T-helper 1 cell treated with Interleukin-12 subunit alpha and Interleukin-12 subunit beta and Interleukin-4 antibody, amounts not matched to agents 30 μg/mL and 1 μg/mL, for 36 hours (primary cell): Measurements from ENCODE around the gene MED15.

Source experiments
- H3K27ac Mint-ChIP-seq: one replicate; pipeline ENCODE4 v1.8.0; 2021; ENCODE audit warnings: mild to moderate bottlenecking, mixed read lengths
- H3K27me3 Mint-ChIP-seq: one replicate; pipeline ENCODE4 v1.8.0; 2021; ENCODE audit warnings: low read depth, mixed read lengths
- H3K36me3 Mint-ChIP-seq: one replicate; pipeline ENCODE4 v1.8.0; 2021; ENCODE audit warnings: low read depth, mixed read lengths
- H3K4me1 Mint-ChIP-seq: one replicate; pipeline ENCODE4 v1.8.0; 2021; ENCODE audit warnings: low read depth, mixed read lengths
- H3K4me3 Mint-ChIP-seq: one replicate; pipeline ENCODE4 v1.8.0; 2021; ENCODE audit warnings: mild to moderate bottlenecking, moderate library complexity, mixed read lengths
- H3K9me3 Mint-ChIP-seq: one replicate; pipeline ENCODE4 v1.8.0; 2021; ENCODE audit warnings: mixed read lengths

The MED15 gene

GRCh38 chr22:20602609-20603164 lies 95.3 kb downstream of the MED15 start:
- H3K36me3 Mint-ChIP-seq: no peaks in the 10 kb centered on the region
- no peak overlapping the region for H3K27ac Mint-ChIP-seq

GRCh38 chr22:20604092-20604747 lies 96.8 kb downstream of the MED15 start:
- Mint-ChIP-seq H3K36me3 (no peaks in the 10 kb centered on the region), H3K4me3 (no peak overlapping the region), H3K4me1 (peaks cover 7% of the 10 kb centered on the region), H3K9me3 (no peaks in the 10 kb centered on the region), H3K27me3 (no peaks in the 10 kb centered on the region), H3K27ac (no peak overlapping the region)

More at GRCh38 chr22:20602609-20603164, 95.3 kb downstream of the MED15 start:
- Mint-ChIP-seq H3K4me1 (peaks cover 4% of the 10 kb centered on the region), H3K4me3 (no peak overlapping the region), H3K9me3 (no peaks in the 10 kb centered on the region), H3K27me3 (no peaks in the 10 kb centered on the region)

GRCh38 chr22:20604776-20605221 lies 97.4 kb downstream of the MED15 start:
- Mint-ChIP-seq H3K36me3 (no peaks in the 10 kb centered on the region), H3K4me1 (peaks cover 7% of the 10 kb centered on the region), H3K27ac (no peak overlapping the region), H3K9me3 (no peaks in the 10 kb centered on the region), H3K27me3 (no peaks in the 10 kb centered on the region), H3K4me3 (no peak overlapping the region)

GRCh38 chr22:20605328-20605727 lies 97.9 kb downstream of the MED15 start:
- Mint-ChIP-seq H3K27me3 (no peaks in the 10 kb centered on the region), H3K4me1 (peaks cover 7% of the 10 kb centered on the region), H3K27ac (no peak overlapping the region), H3K4me3 (no peak overlapping the region), H3K36me3 (no peaks in the 10 kb centered on the region), H3K9me3 (no peaks in the 10 kb centered on the region)

- Mint-ChIP-seq H3K4me1 (peaks cover 7% of the 10 kb centered on the region), H3K4me3 (no peak overlapping the region), H3K27me3 (no peaks in the 10 kb centered on the region), H3K27ac (no peak overlapping the region), H3K36me3 (no peaks in the 10 kb centered on the region), H3K9me3 (no peaks in the 10 kb centered on the region)
Observed at GRCh38 chr22:20606041-20606783, 98.8 kb downstream of the MED15 start.

GRCh38 chr22:20606784-20607128 lies 99.3 kb downstream of the MED15 start:
- no peaks in the 10 kb centered on the region for H3K27me3 Mint-ChIP-seq
- H3K27ac Mint-ChIP-seq: no peak overlapping the region
- H3K36me3 Mint-ChIP-seq: no peaks in the 10 kb centered on the region
- peaks cover 7% of the 10 kb centered on the region for H3K4me1 Mint-ChIP-seq
- H3K4me3 Mint-ChIP-seq: no peak overlapping the region
- H3K9me3 Mint-ChIP-seq: no peaks in the 10 kb centered on the region

GRCh38 chr22:20607157-20607907 lies 99.9 kb downstream of the MED15 start:
- peaks cover 7% of the 10 kb centered on the region for H3K4me1 Mint-ChIP-seq
- no peak overlapping the region for H3K4me3 Mint-ChIP-seq
- no peaks in the 10 kb centered on the region for H3K9me3 Mint-ChIP-seq
- H3K27me3 Mint-ChIP-seq: no peaks in the 10 kb centered on the region
- no peaks in the 10 kb centered on the region for H3K36me3 Mint-ChIP-seq
- H3K27ac Mint-ChIP-seq: no peak overlapping the region

- no peaks in the 10 kb centered on the region for H3K9me3 Mint-ChIP-seq
- H3K27me3 Mint-ChIP-seq: no peaks in the 10 kb centered on the region
- H3K4me1 Mint-ChIP-seq: peaks cover 7% of the 10 kb centered on the region
- no peak overlapping the region for H3K4me3 Mint-ChIP-seq
- no peak overlapping the region for H3K27ac Mint-ChIP-seq
- H3K36me3 Mint-ChIP-seq: no peaks in the 10 kb centered on the region
Observed at GRCh38 chr22:20610243-20610686, 102.9 kb downstream of the MED15 start.

GRCh38 chr22:20610757-20611156 lies 103.3 kb downstream of the MED15 start:
- Mint-ChIP-seq H3K36me3 (no peaks in the 10 kb centered on the region), H3K27ac (no peak overlapping the region), H3K9me3 (no peaks in the 10 kb centered on the region), H3K4me3 (no peak overlapping the region), H3K4me1 (peaks cover 7% of the 10 kb centered on the region), H3K27me3 (no peaks in the 10 kb centered on the region)

GRCh38 chr22:20611418-20611817 lies 104.0 kb downstream of the MED15 start:
- H3K4me3 Mint-ChIP-seq: no peak overlapping the region
- peaks cover 5% of the 10 kb centered on the region for H3K4me1 Mint-ChIP-seq
- no peaks in the 10 kb centered on the region for H3K9me3 Mint-ChIP-seq
- H3K36me3 Mint-ChIP-seq: no peaks in the 10 kb centered on the region
- no peaks in the 10 kb centered on the region for H3K27me3 Mint-ChIP-seq
- H3K27ac Mint-ChIP-seq: no peak overlapping the region

GRCh38 chr22:20613301-20613700 lies 105.9 kb downstream of the MED15 start:
- Mint-ChIP-seq H3K9me3 (no peaks in the 10 kb centered on the region), H3K27me3 (no peaks in the 10 kb centered on the region), H3K4me3 (no peak overlapping the region), H3K36me3 (no peaks in the 10 kb centered on the region), H3K27ac (no peak overlapping the region), H3K4me1 (no peaks in the 10 kb centered on the region)

GRCh38 chr22:20615021-20615420 lies 107.6 kb downstream of the MED15 start:
- Mint-ChIP-seq H3K36me3 (no peaks in the 10 kb centered on the region), H3K4me3 (no peak overlapping the region), H3K27ac (no peak overlapping the region), H3K9me3 (no peaks in the 10 kb centered on the region), H3K27me3 (no peaks in the 10 kb centered on the region), H3K4me1 (no peaks in the 10 kb centered on the region)

- Mint-ChIP-seq H3K9me3 (no peaks in the 10 kb centered on the region), H3K36me3 (no peaks in the 10 kb centered on the region), H3K27me3 (no peaks in the 10 kb centered on the region), H3K4me1 (no peaks in the 10 kb centered on the region), H3K27ac (no peak overlapping the region), H3K4me3 (no peak overlapping the region)
Observed at GRCh38 chr22:20615533-20616450, 108.4 kb downstream of the MED15 start.
